K562 (cell line): ENCODE results near the gene PRPSAP1. TPM values are rescaled to one million over a fixed set of nuclear protein-coding genes. Genes with fewer than 3 reads are reported as not detected.

Experiments used
- CLOCK ChIP-seq: fragments of 250-450 bp; sonication (Bioruptor Pico); IDR thresholded peaks from 2 replicates; pipeline ENCODE4 v1.4.0; 2020; ENCODE audit warnings: mild to moderate bottlenecking, moderate library complexity, borderline replicate concordance
- CTBP1 ChIP-seq: fragments of 450-650 bp; IDR thresholded peaks from 2 replicates; pipeline ENCODE4 v1.6.1; 2016; ENCODE audit warnings: borderline replicate concordance
- DACH1 ChIP-seq: fragments of 450-650 bp; IDR thresholded peaks from 2 replicates; pipeline ENCODE4 v1.6.1; 2018; ENCODE audit not compliant: partially characterized antibody
- HMG20A ChIP-seq: fragments of 450-650 bp; formaldehyde crosslinking; conservative IDR thresholded peaks from 2 replicates; pipeline ENCODE4 v1.4.0; 2020; ENCODE audit warnings: mild to moderate bottlenecking, mixed read lengths
- HNRNPK ChIP-seq: fragments of 200-400 bp; formaldehyde crosslinking; IDR thresholded peaks from one replicate; pipeline ENCODE4 v1.6.1; 2018; ENCODE audit warnings: mild to moderate bottlenecking, low read depth, low read length; ENCODE audit not compliant: poor library complexity, severe bottlenecking
- KDM5B ChIP-seq: fragments of 200-600 bp; sonication (generic); IDR thresholded peaks from 2 replicates; pipeline ENCODE4 v1.6.1; 2012; ENCODE audit warnings: low read depth, mild to moderate bottlenecking, moderate library complexity, low read length, control low read depth, inconsistent platforms; ENCODE audit not compliant: insufficient replicate concordance
- MBD1 ChIP-seq: fragments of 250-450 bp; sonication (Bioruptor Pico); IDR thresholded peaks from 2 replicates; pipeline ENCODE4 v1.8.0; 2022; ENCODE audit warnings: inconsistent platforms
- MIER1 ChIP-seq: fragments of 450-650 bp; IDR thresholded peaks from 2 replicates; pipeline ENCODE4 v1.6.1; 2016; ENCODE audit warnings: antibody characterized with exemption, mild to moderate bottlenecking, low read depth
- NBN ChIP-seq: fragments of 450-650 bp; IDR thresholded peaks from 2 replicates; pipeline ENCODE4 v1.6.1; 2016; ENCODE audit warnings: low read depth, mild to moderate bottlenecking
- NFIC ChIP-seq: fragments of 450-650 bp; IDR thresholded peaks from 2 replicates; pipeline ENCODE4 v1.6.1; 2017; ENCODE audit warnings: mild to moderate bottlenecking, inconsistent platforms
- POLR2A ChIP-seq: fragments of 450-650 bp; conservative IDR thresholded peaks from 2 replicates; pipeline ENCODE4 v1.6.1; 2016
- RAD51 ChIP-seq: fragments of 450-650 bp; IDR thresholded peaks from 2 replicates; pipeline ENCODE4 v1.7.1; 2016; ENCODE audit warnings: low read depth, mild to moderate bottlenecking, borderline replicate concordance
- RERE ChIP-seq: sonication (generic); formaldehyde crosslinking; IDR thresholded peaks from 2 replicates; pipeline ENCODE4 v1.8.0; 2023; ENCODE audit warnings: missing genetic modification reagents, mild to moderate bottlenecking, borderline replicate concordance
- YY1 ChIP-seq, 3 experiments: IDR thresholded peaks; 2 replicates each; pipeline ENCODE4 v1.6.1; 2011; ENCODE audit warnings: low read length in 2 of 3, mild to moderate bottlenecking in 2 of 3, moderate library complexity in 2 of 3, borderline replicate concordance in 1 of 3, control low read depth in 1 of 3, low read depth in 1 of 3; ENCODE audit not compliant: insufficient read depth in 3 of 3, insufficient replicate concordance in 2 of 3, control insufficient read depth in 1 of 3, insufficient read length in 1 of 3; ENCODE audit errors: extremely low read depth in 1 of 3
- ZNF75A ChIP-seq: fragments of 450-650 bp; formaldehyde crosslinking; IDR thresholded peaks from 2 replicates; pipeline ENCODE4 v1.4.0; 2020; ENCODE audit warnings: mild to moderate bottlenecking
- polyA plus RNA-seq, 8 experiments: library from polyadenylated mRNA; depleted of rRNA in 4 of 8; stranded (reverse) in 5 of 8; unstranded in 3 of 8; fragments of >200 nt; fragmentation: Nextera tagmentation in 2 of 8; fragmentation: Illumina TruSeq in 1 of 8; extraction: Ambion mirVana in 2 of 8; extraction: Trizol in 1 of 8; gene quantifications; 2 replicates each; pipeline versions ENCODE4 v1.2.1 to v1.2.3, GENCODE V29; 2011 to 2014; ENCODE audit warnings: inconsistent platforms in 1 of 8, missing spikeins in 1 of 8
- total RNA-seq, 7 experiments: library from RNA; depleted of rRNA in 6 of 7; stranded (reverse); fragments of >200 nt in 6 of 7; fragmentation: Illumina TruSeq in 2 of 7; extraction: Trizol in 2 of 7; gene quantifications; 2 replicates each; pipeline versions ENCODE4 v1.2.1 to v1.2.3, GENCODE V29; 2011 to 2021; ENCODE audit warnings: low replicate concordance in 1 of 7

The PRPSAP1 gene
- total and polyA plus RNA-seq, 9 of the 15 experiments (the other 6 are each of a cell fraction or from before 2014, with no cell fraction given) = 21.9 to 77.1 (median 40.8) TPM

GRCh38 chr17:76385892-76386786 lies 32.4 kb upstream of the PRPSAP1 start (continued):
- TF ChIP-seq YY1 (IDR thresholded peaks at IDR 0.05; ENCODE audit: borderline replicate concordance in 1 of 3, control insufficient read depth in 1 of 3, extremely low read depth in 1 of 3, insufficient read depth in 3 of 3, insufficient read length in 1 of 3, insufficient replicate concordance in 2 of 3, low read depth in 1 of 3, low read length in 2 of 3) (peak in 2 of 3 experiments; percentile 60 to 80), RAD51 (peak; percentile 73; the same call in 1 of the 2 replicates), HMG20A (CRISPR knock-in tag) (no peak), CLOCK (CRISPR knock-in tag) (no peak), CTBP1 (peak; percentile 60; the same call in 1 of the 2 replicates), RERE (CRISPR knock-in tag) (0 out of 2 replicates have a peak, but pooled peaks have one; percentile 60), NBN (0 out of 2 replicates have a peak, but pooled peaks have one; percentile 24), DACH1 (peak; percentile 6), NFIC (peak; percentile 84), POLR2A (no peak), MIER1 (no peak), KDM5B (peak; percentile 37), MBD1 (CRISPR knock-in tag) (no peak), ZNF75A (no peak), HNRNPK (no peak)
